DOHH2 (cell line): ENCODE measurements around the gene SH3BP5L.

Experiments used
- H3F3A ChIP-seq: fragments of 200-600 bp; sonication (generic), shearing (Covaris generic); 2 replicates; pipeline ENCODE4 v1.6.0; 2016; ENCODE audit warnings: antibody characterized with exemption, mild to moderate bottlenecking; ENCODE audit not compliant: control insufficient read depth, insufficient read depth
- H3K27ac ChIP-seq: fragments of 200-600 bp; sonication (generic); 2 replicates; pipeline ENCODE4 v1.5.1; 2014; ENCODE audit warnings: low read depth, mild to moderate bottlenecking, low read length, moderate library complexity
- H3K27me3 ChIP-seq: fragments of 200-600 bp; sonication (generic); 2 replicates; pipeline ENCODE4 v1.6.1; 2014; ENCODE audit warnings: mild to moderate bottlenecking, low read length, mixed read lengths; ENCODE audit not compliant: control insufficient read depth
- H3K36me3 ChIP-seq: fragments of 200-600 bp; sonication (generic); 2 replicates; pipeline ENCODE4 v1.6.1; 2014; ENCODE audit warnings: mild to moderate bottlenecking, low read length, moderate library complexity, mixed read lengths; ENCODE audit not compliant: control insufficient read depth
- H3K4me1 ChIP-seq: fragments of 200-600 bp; sonication (generic); 2 replicates; pipeline ENCODE4 v1.6.1; 2014; ENCODE audit warnings: mild to moderate bottlenecking, low read length, mixed read lengths; ENCODE audit not compliant: control insufficient read depth
- H3K4me2 ChIP-seq: fragments of 200-600 bp; sonication (generic); 2 replicates; pipeline ENCODE4 v1.6.0; 2014; ENCODE audit warnings: mild to moderate bottlenecking, low read length, moderate library complexity
- H3K4me3 ChIP-seq: fragments of 200-600 bp; sonication (generic); 2 replicates; pipeline ENCODE4 v1.5.1; 2014; ENCODE audit warnings: mild to moderate bottlenecking, low read length, mixed read lengths
- H3K79me2 ChIP-seq: fragments of 200-600 bp; sonication (generic); 2 replicates; pipeline ENCODE4 v1.6.1; 2014; ENCODE audit warnings: mild to moderate bottlenecking, low read length, mixed read lengths; ENCODE audit not compliant: control insufficient read depth
- H3K9me2 ChIP-seq: fragments of 200-600 bp; sonication (generic); replicated peaks from 2 replicates; pipeline ENCODE4 v1.6.1; 2014; ENCODE audit warnings: mild to moderate bottlenecking, low read length, mixed read lengths; ENCODE audit not compliant: control insufficient read depth
- H3K9me3 ChIP-seq: fragments of 200-600 bp; sonication (generic); 2 replicates; pipeline ENCODE4 v1.6.1; 2014; ENCODE audit warnings: antibody characterized with exemption, low read length, mixed read lengths; ENCODE audit not compliant: control insufficient read depth, insufficient read depth
- H4K20me1 ChIP-seq: fragments of 200-600 bp; sonication (generic); 2 replicates; pipeline ENCODE4 v1.6.0; 2014; ENCODE audit warnings: low read depth, mild to moderate bottlenecking, antibody characterized with exemption, low read length, moderate library complexity; ENCODE audit not compliant: control insufficient read depth, insufficient read depth
- EZH2phosphoT487 ChIP-seq: fragments of 200-600 bp; sonication (generic); IDR thresholded peaks from 2 replicates; pipeline ENCODE4 v1.6.1; 2017; ENCODE audit warnings: borderline replicate concordance, mild to moderate bottlenecking, antibody characterized with exemption, low read length, moderate library complexity, mixed read lengths
- TF ChIP-seq, protein P1 (sequence below): fragments of 200-600 bp; sonication (generic); IDR thresholded peaks from one replicate; pipeline ENCODE4 v1.5.1; 2014; ENCODE audit warnings: antibody characterized with exemption, mild to moderate bottlenecking, low read depth, low read length; ENCODE audit not compliant: poor library complexity, severe bottlenecking

The SH3BP5L gene

GRCh38 chr1:248779350-248779749 lies 46.4 kb downstream of the SH3BP5L start:
- Histone ChIP-seq H3K9me3 (peaks cover 3% of the 10 kb centered on the region; the same call in 1 of the 2 replicates), H3K27me3 (no peaks in the 10 kb centered on the region), H3K27ac (no peak overlapping the region), H3K36me3 (no peaks in the 10 kb centered on the region), H3F3A (no peaks in the 10 kb centered on the region), H3K4me2 (no peak overlapping the region), H4K20me1 (no peaks in the 10 kb centered on the region), H3K4me1 (no peaks in the 10 kb centered on the region), H3K9me2 (no peaks in the 10 kb centered on the region), H3K79me2 (no peaks in the 10 kb centered on the region), H3K4me3 (no peak overlapping the region)
- TF ChIP-seq EZH2phosphoT487, result no peak
- TF ChIP-seq, protein P1, sequence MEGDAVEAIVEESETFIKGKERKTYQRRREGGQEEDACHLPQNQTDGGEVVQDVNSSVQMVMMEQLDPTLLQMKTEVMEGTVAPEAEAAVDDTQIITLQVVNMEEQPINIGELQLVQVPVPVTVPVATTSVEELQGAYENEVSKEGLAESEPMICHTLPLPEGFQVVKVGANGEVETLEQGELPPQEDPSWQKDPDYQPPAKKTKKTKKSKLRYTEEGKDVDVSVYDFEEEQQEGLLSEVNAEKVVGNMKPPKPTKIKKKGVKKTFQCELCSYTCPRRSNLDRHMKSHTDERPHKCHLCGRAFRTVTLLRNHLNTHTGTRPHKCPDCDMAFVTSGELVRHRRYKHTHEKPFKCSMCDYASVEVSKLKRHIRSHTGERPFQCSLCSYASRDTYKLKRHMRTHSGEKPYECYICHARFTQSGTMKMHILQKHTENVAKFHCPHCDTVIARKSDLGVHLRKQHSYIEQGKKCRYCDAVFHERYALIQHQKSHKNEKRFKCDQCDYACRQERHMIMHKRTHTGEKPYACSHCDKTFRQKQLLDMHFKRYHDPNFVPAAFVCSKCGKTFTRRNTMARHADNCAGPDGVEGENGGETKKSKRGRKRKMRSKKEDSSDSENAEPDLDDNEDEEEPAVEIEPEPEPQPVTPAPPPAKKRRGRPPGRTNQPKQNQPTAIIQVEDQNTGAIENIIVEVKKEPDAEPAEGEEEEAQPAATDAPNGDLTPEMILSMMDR, result no peak

DNA sequence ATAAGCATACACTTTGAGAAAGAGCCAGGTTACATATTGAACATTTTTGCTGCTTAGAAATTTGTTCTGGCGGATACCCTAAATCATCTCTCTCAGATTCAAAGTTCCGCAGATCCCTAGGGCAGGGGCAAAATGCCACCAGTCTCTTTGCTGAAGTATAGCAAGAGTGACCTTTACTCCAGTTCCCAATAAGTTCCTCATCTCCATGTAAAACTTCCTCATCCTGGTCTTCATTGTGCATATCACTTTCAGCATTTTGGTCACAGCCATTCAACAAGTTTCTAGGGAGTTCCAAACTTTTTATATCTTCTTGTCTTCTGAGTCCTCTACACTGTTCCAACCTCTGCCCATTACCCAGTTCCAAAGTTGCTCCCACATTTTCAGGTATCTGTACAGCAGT lies 46.8 kb downstream of the SH3BP5L start:
- H3K27ac ChIP-seq, result no peak overlapping the region
- no peaks in the 10 kb centered on the region for H3K27me3 ChIP-seq
- no peaks in the 10 kb centered on the region for H3K79me2 ChIP-seq
- no peaks in the 10 kb centered on the region for H4K20me1 ChIP-seq
- H3K4me1 ChIP-seq, result no peaks in the 10 kb centered on the region
- no peak overlapping the region for H3K4me3 ChIP-seq
- no peaks in the 10 kb centered on the region for H3K9me2 ChIP-seq
- no peak for TF ChIP-seq EZH2phosphoT487
- TF ChIP-seq, protein P1, result no peak
- H3K36me3 ChIP-seq, result no peaks in the 10 kb centered on the region
- H3K4me2 ChIP-seq, result no peak overlapping the region
- H3F3A ChIP-seq, result no peaks in the 10 kb centered on the region
- peaks cover 3% of the 10 kb centered on the region; the same call in 1 of the 2 replicates for H3K9me3 ChIP-seq

DNA sequence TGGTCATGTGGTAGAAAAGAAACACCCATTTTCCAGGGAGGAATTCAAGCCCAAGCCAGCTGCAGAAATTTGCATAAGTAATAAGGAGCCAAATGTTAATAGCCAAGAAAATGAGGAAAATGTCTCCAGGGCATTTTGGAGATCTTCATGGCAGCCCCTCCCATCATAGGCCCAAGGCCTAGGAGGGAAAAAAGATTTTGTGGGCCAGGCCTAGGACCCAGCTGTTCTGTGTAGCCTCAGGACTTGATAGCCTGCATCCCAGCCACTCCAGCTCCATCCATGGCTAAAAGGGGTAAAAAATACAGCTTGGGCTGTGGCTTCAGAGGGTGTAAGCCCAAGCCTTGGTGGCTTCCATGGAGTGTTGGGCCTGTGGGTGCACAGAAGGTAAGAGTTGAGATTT lies 48.7 kb downstream of the SH3BP5L start:
- no peaks in the 10 kb centered on the region for H4K20me1 ChIP-seq
- H3K4me3 ChIP-seq, result no peak overlapping the region
- peaks cover 3% of the 10 kb centered on the region; the same call in 1 of the 2 replicates for H3K9me3 ChIP-seq
- H3K4me1 ChIP-seq, result no peaks in the 10 kb centered on the region
- no peaks in the 10 kb centered on the region for H3F3A ChIP-seq
- no peaks in the 10 kb centered on the region for H3K9me2 ChIP-seq
- H3K27ac ChIP-seq, result no peak overlapping the region
- H3K79me2 ChIP-seq, result no peaks in the 10 kb centered on the region
- no peaks in the 10 kb centered on the region; the same call in 1 of the 2 replicates for H3K27me3 ChIP-seq
- TF ChIP-seq, protein P1, result no peak
- no peak for TF ChIP-seq EZH2phosphoT487
- H3K4me2 ChIP-seq, result no peak overlapping the region
- H3K36me3 ChIP-seq, result no peaks in the 10 kb centered on the region

GRCh38 chr1:248775441-248775840 lies 50.3 kb downstream of the SH3BP5L start:
- Histone ChIP-seq H3K36me3 (no peaks in the 10 kb centered on the region), H3K27me3 (no peaks in the 10 kb centered on the region; the same call in 1 of the 2 replicates), H3K4me3 (no peak overlapping the region), H3F3A (no peaks in the 10 kb centered on the region), H3K4me1 (no peaks in the 10 kb centered on the region), H4K20me1 (no peaks in the 10 kb centered on the region), H3K9me3 (no peaks in the 10 kb centered on the region), H3K79me2 (no peaks in the 10 kb centered on the region), H3K9me2 (no peaks in the 10 kb centered on the region), H3K27ac (no peak overlapping the region), H3K4me2 (no peak overlapping the region)
- TF ChIP-seq, protein P1, result no peak
